ENCODE results near the gene WASF2.
A peak's percentile ranks its signal among the peaks of the same experiment; 100 is the strongest.

WASF2 gene

GRCh38 chr1:27398405-27399149 lies 91.4 kb downstream of the WASF2 start:
- no peak for TF ChIP-seq CTCF (IDR thresholded peaks at IDR 0.05; ENCODE audit: low read depth, low read length)
- Histone ChIP-seq H3K9me3 (no peaks in the 10 kb centered on the region), H3K4me1 (no peaks in the 10 kb centered on the region), H3K36me3 (no peaks in the 10 kb centered on the region), H3K4me3 (ENCODE audit: low read depth, low read length) (no peak overlapping the region), H3K27me3 (no peaks in the 10 kb centered on the region)
- DNase-seq: no peak

GRCh38 chr1:27397749-27398148 lies 92.2 kb downstream of the WASF2 start:
- H3K27me3 ChIP-seq: no peaks in the 10 kb centered on the region
- no peaks in the 10 kb centered on the region for H3K4me1 ChIP-seq
- no peak for DNase-seq
- no peak overlapping the region for H3K4me3 ChIP-seq (ENCODE audit: low read depth, low read length)
- H3K36me3 ChIP-seq: no peaks in the 10 kb centered on the region
- no peak for TF ChIP-seq CTCF (IDR thresholded peaks at IDR 0.05; ENCODE audit: low read depth, low read length)
- no peaks in the 10 kb centered on the region for H3K9me3 ChIP-seq

- no peak for DNase-seq
- Histone ChIP-seq H3K9me3 (no peaks in the 10 kb centered on the region), H3K4me3 (ENCODE audit: low read depth, low read length) (no peak overlapping the region), H3K27me3 (no peaks in the 10 kb centered on the region), H3K4me1 (peaks cover under 1% of the 10 kb centered on the region; the same call in 1 of the 2 replicates), H3K36me3 (no peaks in the 10 kb centered on the region)
- TF ChIP-seq CTCF (IDR thresholded peaks at IDR 0.05; ENCODE audit: low read depth, low read length): no peak
These were observed 92.9 kb downstream of the WASF2 start for GRCh38 chr1:27397110-27397509.

- H3K4me3 ChIP-seq (ENCODE audit: low read depth, low read length): no peak overlapping the region
- DNase-seq: peak; percentile 51
- H3K36me3 ChIP-seq: no peaks in the 10 kb centered on the region
- peaks cover 4% of the 10 kb centered on the region; the same call in 1 of the 2 replicates for H3K4me1 ChIP-seq
- no peaks in the 10 kb centered on the region for H3K9me3 ChIP-seq
- no peaks in the 10 kb centered on the region for H3K27me3 ChIP-seq
- TF ChIP-seq CTCF (IDR thresholded peaks at IDR 0.05; ENCODE audit: low read depth, low read length): peak; percentile 79
These were observed 94.3 kb downstream of the WASF2 start for GRCh38 chr1:27395441-27396195.

- no peaks in the 10 kb centered on the region for H3K27me3 ChIP-seq
- TF ChIP-seq CTCF (IDR thresholded peaks at IDR 0.05; ENCODE audit: low read depth, low read length): no peak
- no peak overlapping the region for H3K4me3 ChIP-seq (ENCODE audit: low read depth, low read length)
- no peaks in the 10 kb centered on the region for H3K36me3 ChIP-seq
- H3K4me1 ChIP-seq: peaks cover 4% of the 10 kb centered on the region; the same call in 1 of the 2 replicates
- no peak for DNase-seq
- no peaks in the 10 kb centered on the region for H3K9me3 ChIP-seq
These were observed 95.0 kb downstream of the WASF2 start for GRCh38 chr1:27394925-27395324.

- TF ChIP-seq CTCF (IDR thresholded peaks at IDR 0.05; ENCODE audit: low read depth, low read length): no peak
- no peak overlapping the region for H3K4me3 ChIP-seq (ENCODE audit: low read depth, low read length)
- H3K4me1 ChIP-seq: peaks cover 4% of the 10 kb centered on the region; the same call in 1 of the 2 replicates
- no peaks in the 10 kb centered on the region for H3K9me3 ChIP-seq
- H3K27me3 ChIP-seq: no peaks in the 10 kb centered on the region
- no peaks in the 10 kb centered on the region for H3K36me3 ChIP-seq
- no peak for DNase-seq
These were observed 95.7 kb downstream of the WASF2 start for GRCh38 chr1:27394282-27394658.

Measured in BE2C (cell line).